Hindlimb muscle (tissue), 1 donor: ENCODE measurements around the gene ATP2A2. TPM values are rescaled to one million over a fixed set of nuclear protein-coding genes. Genes with fewer than 3 reads are reported as not detected.
A peak's percentile ranks its signal among the peaks of the same experiment; 100 is the strongest.
"Not testable (repeated sequence)": the region's sequence is repeated elsewhere in the genome, so short reads cannot be mapped to it uniquely, and the experiment has no call there.

Source experiments
- DNase-seq: peaks from one replicate; pipeline ENCODE4 v3.0.0-alpha.2; 2013
- polyA plus RNA-seq: library from polyadenylated mRNA; unstranded; fragments of 120-200 nt; gene quantifications from one replicate; pipeline ENCODE4 v1.2.1, GENCODE V29; 2013; ENCODE audit not compliant: insufficient read length

ATP2A2 gene
- polyA plus RNA-seq = 587 TPM

DNA sequence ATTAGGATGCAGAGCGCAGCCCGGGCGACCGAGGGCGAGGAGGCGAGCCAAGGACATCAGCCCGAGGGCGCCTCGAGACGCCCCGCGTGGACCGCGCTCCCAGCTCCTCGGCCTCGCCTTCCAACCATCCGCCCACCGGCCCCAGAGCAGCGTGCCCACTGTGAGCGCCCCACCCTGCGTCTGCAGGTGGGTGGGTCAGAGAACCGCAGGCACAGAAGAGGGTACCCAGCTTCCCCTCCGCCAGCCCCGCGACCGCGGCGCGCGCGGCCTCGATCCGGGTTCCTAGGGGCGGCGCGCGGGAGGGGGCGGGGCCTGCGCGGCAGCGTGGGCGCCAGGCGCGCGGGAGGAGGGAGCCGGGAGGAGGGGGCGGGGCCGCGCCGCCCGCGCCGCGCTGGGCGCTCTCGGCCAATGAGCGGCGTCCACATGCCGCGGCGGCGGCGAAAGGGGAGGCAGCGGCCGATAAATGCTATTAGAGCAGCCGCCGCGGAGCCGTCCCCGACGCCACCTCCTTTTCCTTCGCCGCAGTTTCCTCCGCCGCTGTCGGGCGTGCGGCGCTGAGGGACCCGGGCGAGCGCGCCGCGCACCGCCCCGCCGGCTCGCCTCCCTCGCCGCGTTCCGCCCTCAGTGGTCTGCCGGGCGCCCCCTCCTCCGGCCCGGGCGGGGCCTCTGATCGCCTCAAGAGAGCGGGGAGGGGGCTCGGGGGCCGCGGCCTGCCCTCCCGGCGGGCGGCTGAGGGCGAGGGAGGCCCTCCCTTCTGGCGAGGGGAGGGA lies at the start of gene ATP2A2:
ATP2A2 (plus strand) TSS at position 469 of the 770 bp plus-strand sequence. CDS start 543 bp downstream, outside the sequence.
- peak; percentile 96 for DNase-seq

DNA sequence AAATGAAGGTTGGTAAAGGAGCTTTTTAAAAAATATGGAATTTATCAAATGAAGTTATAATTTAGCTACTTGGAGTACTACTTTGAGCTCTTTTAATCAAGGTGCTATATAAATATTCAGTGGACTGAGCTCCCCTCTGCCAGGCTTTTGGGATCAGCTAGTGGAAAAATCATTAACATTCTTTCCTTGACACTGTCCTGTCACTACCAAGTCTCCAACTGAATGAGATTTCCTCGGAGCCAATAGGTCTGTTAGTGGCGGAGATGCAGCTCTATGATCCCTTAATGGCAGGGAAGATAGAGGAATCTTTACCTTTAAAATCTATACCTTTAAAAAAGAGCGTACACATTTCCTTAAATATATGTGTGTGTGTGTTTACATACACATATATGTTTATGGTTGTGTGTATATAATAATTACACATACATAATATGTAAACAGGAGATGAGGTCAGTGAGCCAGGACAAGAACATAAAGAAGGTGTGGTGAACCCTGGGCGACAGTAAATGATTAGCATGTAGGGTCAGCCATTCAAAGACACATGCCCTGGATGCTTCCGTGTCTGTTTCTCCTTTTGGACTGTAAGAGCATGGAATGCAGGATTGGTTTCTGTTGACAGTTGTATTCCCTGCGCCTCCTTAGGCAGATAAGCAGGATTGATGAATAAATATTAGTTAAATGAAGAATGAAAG lies 47.7 kb upstream of the ATP2A2 start:
- DNase-seq = no peak

DNA sequence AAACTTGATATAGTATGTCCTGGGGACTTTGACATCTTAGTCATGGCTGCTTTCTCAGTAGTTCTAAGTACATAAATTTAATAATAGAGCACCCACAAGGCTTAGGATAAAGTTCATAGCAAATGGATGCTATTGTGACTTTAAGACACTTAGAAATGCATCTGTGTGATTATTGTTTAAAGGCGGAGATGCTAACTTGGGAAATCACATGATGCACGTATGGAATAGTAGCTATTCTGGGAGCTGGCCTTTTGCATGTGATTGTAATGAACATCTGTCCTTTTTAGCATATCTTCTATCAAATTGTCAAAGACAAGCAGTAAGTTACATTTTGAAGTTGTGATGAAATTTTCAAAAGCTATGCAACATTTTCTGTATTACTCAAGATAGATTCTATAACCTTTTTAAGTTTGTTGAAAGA lies 46.7 kb upstream of the ATP2A2 start:
- DNase-seq = no peak

DNA sequence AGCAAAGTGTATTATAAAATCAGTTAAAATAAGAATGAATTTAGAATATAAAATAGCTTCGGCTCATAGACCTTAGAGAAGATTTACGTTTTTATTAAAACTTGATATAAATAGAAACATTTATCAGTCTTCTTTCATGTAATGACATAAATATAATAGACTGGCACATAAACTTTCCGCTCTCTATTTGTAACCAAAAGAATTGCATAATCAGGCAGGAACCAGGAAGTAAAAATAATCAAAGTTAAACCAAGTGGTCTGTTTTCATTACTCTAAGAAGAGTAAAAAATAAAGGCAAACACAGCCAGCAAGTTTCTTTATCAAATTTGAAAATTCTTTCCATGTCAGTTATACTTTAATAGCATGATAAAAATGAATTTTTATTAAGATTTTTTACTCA lies 46.3 kb upstream of the ATP2A2 start:
- DNase-seq = no peak

DNA sequence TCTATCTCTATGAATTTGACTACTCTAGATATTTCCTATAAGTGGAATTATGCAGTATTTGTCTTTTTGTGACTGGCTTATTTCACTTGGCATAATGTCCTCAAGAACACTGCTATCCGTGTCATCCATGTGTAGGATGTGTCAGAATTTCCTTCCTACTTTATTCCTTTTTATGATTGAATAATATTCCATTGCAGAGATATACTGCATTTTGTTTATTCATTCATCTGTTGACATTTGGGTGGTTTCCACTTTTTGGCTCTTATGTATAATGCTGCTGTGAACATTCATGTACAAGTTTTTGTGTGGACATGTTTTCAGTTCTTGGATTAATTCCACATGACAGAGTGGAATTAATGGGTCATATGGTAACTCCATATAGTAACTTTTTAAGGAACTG lies 45.7 kb upstream of the ATP2A2 start:
- DNase-seq = no peak

DNA sequence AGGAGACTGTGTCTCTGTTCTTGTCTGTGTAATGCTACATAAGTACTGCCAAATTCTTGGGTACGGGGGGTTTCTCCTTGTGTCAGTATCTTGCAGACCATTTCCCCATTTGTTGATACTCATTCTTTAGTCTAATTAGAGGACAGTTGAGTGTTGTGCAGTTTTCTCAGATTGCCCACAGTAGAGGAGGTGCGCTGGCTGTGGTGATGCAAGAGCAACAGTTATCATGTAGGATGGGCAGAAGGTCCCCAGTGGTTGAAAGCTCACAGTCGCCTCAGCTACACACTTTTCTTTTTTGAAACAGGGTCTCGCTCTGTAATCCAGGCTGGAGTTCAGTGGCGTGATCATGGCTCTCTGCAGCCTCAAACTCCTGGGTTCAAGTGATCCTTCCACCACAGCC lies 37.8 kb upstream of the ATP2A2 start:
- no peak for DNase-seq

DNA sequence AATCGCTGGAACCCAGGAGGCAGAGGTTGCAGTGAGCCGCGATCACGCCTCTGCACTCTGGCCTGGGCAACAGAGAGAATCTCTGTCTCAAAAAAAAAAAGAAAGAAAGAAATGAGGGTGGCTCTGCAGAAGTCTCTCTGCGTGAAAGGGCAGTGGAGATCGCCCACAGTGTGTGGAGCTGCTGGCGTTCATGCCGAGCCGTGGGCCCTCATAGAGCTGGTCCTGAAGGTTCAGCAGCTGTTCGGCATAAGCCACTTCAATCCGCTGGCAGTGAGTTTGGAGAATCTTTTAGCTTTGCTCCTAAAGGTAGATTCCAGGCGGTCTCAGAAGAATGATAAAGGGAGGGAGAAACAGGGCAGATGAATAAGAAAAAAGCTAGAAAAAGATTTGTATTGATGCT lies 36.7 kb upstream of the ATP2A2 start:
- DNase-seq = no peak

DNA sequence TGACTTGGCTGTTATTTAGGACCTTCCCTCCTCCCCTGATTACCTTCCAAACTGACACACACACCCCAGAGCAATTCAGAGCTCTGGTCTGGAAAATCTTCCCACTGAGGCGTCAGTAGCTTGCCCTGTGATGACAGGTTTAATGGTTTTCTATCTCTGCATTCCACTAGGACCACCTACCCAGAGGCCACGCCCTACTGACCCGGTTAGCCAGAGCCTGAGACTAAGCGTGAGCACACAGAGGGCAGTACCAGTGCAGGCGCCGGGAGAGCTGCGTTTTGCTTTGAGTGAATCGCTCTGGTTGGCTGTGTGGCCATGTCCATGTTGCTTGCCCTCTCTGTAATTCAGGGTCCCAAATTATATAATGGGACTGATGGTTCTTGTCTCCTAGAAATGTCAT lies 36.2 kb upstream of the ATP2A2 start:
- no peak for DNase-seq

DNA sequence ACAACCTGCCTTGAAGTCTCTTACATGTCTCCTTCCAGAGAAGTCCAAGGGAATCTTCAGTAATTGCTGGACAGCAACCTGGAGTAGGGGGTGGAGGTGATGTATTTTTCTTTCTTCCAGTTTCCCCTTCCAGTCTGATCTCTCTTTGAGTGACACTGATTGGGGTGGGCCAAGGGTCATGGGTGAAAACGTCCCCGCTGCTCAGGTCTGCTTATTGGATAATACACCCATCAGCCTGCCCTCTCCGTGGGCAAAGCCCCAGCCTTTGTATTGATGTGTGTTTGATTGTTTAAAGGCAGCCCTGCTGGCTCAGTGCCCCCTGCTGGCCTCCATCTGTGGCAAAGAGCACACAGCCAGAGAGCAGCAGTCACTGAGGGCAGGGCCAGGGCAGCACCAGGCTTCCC lies 35.7 kb upstream of the ATP2A2 start:
- no peak for DNase-seq

DNA sequence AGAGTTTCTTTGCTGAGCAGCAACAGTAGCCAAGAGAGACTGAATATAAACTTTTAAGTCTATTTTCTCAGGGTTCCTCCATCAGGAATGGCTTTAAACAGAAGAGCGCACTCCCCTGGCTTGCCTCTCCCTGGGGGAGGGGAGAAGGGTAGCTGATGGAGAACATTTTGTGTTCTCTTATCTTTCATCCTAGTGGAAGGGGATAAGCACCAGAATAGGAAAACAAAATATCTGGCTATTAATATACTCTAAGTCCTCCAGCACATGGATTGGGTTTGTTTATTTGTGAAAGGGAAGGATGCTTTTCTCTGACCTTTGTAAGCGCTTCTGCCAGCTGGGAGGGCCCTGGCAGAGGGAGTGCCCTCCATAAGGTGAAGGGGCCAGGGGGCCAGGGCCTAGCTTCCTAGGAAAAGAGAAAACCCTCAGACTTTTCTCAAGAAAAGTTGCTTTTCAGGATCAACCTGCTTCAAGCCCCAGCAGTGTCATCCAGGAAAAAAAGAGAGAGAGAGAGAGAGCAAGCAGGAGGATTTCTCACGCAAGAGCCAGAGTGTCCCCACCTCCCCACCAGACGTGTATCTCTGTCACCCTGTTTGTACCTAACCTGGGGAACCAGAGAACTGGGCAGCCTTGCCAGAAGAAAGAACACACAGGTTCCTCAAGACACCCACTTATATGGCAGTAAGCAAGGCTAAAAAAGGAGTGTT lies 34.3 kb upstream of the ATP2A2 start:
- no peak for DNase-seq

DNA sequence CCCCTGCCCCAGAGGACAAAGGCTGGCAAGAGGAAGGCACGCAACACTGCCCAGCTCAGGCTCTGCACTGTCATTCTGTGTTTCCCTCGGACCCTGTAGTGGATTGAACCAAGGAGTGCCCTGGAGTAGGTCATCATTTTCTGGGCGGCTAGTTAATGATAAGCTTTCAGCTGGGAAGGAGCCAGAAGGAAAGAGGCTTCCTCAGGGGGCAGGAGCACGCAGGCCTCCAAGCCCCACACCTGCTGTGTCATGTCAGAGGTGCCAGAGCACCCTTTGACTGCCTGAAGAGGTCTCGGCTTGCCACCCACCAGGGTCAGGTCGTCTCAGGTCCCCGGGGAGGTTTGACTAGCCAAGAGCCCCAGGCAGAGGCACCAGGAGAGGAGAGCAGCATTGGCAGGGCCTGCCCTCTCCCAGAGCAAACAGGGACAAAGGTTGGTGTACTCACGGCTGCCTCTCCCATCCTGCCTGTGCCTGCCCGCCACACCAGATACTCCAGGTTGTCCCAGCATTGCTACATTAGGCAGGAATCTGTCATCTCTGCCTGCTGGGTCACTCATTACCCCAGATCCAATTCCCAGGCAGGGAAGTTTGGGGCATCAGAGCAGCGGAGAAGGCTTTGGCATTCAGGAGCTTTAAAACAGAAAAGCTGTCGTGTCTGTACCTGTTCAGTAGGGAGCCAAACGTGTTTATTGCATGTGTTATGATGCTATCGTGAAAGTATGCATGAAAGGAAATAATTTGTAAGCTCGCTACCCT lies 33.5 kb upstream of the ATP2A2 start:
- no peak for DNase-seq

DNA sequence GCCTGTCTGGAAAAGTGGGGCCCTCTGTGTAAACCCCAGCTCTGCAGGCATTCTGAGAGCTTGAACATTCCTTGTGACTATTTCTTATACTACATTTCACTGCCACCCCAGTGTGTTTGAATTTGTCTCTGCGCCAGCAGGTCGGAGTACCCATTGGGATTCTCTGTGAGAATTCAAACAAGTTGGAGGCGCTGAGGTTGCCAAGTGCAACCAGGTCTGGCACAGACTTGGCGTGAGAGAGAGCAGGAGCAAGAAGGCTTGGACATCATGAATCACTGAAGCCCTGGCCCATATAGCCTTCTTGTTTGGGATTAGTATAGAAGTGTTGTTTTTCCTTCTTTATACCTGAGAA lies 33.0 kb upstream of the ATP2A2 start:
- no peak for DNase-seq

DNA sequence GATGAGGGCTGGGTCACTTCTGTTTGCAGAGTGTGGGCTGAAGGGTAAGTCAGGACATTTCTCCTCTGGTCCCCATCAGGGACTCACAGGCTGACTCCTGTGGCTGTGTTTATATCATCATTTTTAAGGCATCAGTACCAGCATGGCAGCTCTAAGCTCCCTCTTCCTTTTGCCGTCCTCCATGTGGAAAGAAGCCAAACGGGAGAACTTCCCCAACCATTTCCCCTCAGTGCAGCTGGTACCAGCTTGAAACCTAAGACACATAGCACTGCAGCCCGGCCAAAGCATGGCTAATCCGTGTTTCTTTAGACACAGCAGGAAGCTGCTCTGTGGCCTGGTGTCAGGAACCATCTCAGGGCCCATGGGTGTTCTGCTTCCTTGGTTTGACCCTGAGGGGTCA lies 31.9 kb upstream of the ATP2A2 start:
- DNase-seq = no peak

DNA sequence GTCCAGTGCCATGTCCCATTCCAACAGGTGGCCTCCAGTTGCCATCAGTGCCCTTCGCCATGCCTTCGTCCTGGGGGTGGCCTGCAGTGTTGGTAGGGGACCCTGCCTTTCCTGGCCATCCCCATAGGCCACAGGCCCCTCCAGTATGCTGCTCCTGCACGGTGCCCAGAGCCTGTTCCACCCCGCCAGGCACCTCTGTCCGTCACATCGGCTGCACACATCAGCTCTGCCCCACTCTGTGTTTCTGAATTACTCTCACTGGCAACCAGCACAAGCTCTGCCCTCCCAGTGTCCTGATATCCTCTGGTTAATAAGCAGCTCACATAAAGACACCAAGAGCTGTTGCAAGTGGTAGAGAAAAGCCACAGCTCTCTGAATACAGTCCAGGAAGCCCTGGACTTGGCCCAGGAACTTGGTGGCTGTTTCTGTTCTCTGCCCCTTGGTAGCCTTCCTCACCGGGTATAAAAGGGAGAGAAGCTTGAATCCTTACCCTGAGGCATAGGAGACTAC lies 31.3 kb upstream of the ATP2A2 start:
- DNase-seq = no peak

DNA sequence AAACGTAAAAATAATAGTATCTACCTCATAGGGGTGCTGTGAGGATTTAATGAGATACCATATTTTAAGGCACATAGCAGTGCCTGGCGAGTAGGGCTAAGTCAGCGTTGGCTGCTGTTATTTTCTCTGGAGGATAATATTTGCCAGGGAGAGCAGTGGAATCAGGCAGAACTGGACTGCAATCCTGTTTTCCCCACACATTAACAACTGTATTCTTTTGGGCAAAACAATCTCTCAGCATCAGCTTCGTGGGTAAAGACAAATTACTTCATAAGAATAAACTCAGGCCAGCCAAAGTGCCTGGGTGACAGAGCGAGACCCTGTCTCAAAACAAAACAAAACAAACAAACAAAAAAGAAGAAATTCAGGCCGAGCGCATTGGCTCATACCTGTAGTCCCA lies 29.7 kb upstream of the ATP2A2 start:
- no peak for DNase-seq

DNA sequence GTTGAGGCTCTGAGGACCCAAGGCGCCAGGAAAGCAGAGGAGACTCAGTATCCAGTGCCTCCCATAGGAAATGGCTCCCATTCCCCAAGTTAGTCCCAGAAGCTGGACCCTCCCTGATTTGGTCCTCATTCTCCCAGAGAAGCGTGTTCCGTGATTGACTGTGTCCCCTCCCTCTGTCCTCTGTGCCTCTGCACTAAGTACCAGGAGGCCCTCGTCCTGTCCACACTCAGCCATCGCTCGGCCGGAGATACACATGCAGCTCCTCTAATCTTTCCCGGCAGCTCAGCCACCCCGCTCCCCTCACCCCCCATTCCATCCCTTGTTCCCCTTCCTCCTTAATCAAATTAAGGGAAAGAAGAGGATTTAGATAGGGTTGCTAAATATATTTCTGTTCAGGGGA lies 28.3 kb upstream of the ATP2A2 start:
- no peak for DNase-seq

DNA sequence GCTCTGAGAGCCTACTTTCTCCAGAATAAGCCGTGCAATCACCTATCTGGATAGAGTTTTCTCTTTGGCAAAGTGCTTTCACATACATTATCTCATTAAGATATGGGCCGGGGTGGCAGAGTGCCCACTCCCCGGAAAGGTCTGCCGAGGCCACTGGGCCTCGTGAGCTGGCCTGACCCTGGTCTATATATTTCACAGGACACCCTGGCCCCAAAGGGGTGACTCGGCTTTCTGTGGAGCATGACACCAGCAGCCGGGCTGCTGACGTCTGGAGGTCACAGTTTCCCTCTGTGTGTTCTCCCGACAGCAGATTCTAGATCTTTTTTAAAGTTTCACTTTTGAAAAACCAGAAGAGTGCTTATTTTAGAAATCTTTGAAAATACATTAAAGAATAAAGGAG lies 27.9 kb upstream of the ATP2A2 start:
- DNase-seq = peak; percentile 54

DNA sequence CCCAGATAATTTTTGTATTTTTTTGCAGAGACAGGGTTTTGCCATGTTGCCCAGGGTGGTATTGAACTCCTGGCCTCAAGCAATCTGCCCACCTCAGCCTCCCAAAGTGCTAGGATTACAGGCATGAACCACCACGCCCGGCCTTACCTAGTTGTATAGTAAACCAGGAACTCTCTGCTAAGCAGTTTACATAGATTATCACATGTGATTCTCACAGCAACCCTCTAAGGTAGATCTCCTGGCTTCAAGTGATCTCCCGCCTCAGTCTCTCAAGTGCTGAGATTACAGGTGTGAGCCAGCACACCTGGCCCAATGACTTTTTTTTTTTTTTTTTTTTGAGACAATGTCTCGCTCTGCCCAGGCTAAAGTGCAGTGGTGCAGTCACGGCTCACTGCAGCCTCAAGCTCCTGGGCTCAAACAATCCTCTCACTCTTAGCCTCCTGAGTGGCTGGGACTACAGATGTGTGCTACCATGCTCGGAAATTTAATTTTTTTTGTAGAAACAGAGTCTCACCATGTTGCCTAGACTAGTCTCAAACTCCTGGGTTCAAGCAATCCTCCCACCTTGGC lies 26.0 kb upstream of the ATP2A2 start:
- DNase-seq = no peak

DNA sequence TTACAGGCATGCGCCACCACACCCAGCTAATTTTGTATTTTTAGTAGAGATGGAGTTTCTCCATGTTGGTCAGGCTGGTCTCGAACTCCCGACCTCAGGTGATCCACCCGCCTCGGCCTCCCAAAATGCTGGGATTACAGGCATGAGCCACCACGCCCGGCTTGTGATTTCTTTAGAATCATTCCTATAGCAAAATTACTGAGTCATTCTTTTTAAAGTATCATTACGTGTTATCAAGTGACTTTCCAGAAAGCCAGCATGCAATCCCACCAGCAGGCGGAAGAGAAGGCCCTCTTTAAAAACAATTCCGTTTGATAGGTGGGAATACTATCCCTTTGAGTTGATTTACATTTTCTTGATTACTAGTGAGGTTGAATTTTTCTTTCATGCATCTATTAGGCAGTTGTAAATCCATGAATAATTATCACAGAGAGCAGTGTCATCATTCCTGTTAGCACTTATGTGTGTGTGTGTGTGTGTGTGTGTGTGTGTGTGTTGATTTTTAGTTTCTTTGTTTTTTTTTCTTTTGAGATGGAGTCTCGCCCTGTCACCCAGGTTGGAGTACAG lies 25.1 kb upstream of the ATP2A2 start:
- DNase-seq = not testable (repeated sequence)

DNA sequence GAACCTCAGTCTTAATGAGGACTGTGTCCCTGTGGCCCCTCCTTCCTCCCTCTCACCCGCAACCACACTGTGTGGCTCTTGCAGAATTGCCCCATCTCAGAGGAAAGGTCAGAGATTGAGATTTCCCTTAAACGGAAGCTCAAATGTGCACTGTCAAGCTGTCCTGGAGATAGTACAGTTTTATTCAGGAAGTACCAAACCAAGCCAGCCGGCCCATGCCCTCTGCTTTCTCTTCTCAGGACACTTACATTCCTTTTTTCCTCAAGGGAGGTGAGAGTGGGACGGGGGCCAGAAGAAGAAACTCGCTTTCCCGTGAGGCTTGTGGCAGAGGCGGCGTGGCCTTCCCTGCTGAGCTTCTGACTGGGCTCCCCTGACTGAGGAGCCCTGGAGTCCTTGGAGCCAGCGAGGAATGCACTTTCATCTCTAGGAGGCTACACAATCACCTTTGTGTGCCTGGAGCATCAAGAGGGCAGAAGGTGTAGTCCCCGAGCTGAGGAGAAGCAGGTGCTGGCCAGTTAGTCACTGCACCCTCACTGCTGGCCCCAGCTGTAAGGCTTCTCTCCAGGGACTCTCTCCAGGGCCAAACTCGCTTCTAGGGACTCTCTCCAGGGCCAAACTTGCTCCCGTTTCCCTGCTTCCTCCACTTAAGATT lies 24.1 kb upstream of the ATP2A2 start:
- no peak for DNase-seq

DNA sequence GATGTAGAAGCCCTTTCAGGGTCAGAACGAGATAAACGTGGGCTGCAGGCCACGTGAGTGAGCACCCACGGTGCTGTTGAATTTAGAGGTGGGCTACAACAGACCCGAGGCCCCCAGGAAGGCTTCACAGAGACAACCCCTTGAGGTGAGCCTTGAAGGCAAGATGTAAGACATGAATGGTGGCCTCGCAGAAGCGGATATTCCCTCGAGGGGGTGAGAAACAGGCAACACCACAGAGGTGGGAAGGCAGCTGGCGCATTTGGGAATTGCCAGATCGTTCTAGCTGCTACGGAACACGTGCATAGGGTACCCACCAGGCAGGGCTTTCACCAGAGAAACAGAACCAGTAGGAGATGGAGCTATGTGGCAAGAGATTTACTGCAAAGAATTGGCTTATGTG lies 22.6 kb upstream of the ATP2A2 start:
- DNase-seq = no peak
